Measurements from ENCODE around the gene ATP9A.
A peak's percentile ranks its signal among the peaks of the same experiment; 100 is the strongest.

Gene ATP9A

DNA sequence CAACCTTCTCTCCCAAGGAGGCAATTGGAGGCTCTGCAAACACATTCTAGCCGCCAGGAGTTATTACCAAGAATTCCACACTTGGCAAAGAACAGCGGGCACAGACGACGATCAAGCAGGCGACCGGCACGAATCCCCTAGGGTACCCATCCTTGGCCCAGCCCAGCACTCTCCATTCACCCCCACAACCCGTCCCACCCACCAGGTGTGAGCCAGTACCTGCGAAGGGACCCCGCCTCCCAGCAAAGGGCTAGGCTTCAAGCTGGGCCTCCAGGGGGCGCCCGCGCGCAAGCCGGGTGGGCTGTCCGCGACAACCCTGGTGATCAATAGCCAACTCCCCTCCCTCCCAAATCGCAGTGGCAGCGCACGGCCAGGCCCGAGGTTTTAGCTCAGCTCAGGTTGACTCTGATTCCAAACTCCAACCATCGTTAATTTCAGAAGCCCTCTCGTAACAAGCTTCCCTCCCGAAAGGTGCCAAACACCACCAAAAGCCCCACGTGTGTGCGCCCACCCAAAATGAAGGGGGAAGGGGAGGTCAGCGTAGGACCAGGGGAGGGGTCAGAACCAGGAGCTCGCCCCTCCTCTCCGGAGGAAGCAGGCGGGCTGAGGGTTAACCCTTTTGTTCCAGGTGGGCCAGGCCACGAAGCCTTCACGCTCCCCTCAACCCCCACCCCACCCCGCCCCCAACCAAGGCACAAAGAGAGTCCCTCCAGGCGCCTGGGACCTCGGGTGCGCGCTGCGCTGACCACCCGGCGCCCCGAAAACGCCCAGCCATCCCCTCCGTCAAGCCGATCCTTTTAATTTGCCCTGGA, 32.1 kb upstream of the ATP9A start:
- peak; percentile 83 for DNase-seq (ENCODE audit: low spot score)
- TF ChIP-seq CTCF (IDR thresholded peaks at IDR 0.05; ENCODE audit: extremely low read depth, missing control alignments) = peak; percentile 58

GRCh38 chr20:51799401-51799860, 31.2 kb upstream of the ATP9A start:
- no peak for TF ChIP-seq CTCF (IDR thresholded peaks at IDR 0.05; ENCODE audit: extremely low read depth, missing control alignments)
- no peak for DNase-seq (ENCODE audit: low spot score)

DNA sequence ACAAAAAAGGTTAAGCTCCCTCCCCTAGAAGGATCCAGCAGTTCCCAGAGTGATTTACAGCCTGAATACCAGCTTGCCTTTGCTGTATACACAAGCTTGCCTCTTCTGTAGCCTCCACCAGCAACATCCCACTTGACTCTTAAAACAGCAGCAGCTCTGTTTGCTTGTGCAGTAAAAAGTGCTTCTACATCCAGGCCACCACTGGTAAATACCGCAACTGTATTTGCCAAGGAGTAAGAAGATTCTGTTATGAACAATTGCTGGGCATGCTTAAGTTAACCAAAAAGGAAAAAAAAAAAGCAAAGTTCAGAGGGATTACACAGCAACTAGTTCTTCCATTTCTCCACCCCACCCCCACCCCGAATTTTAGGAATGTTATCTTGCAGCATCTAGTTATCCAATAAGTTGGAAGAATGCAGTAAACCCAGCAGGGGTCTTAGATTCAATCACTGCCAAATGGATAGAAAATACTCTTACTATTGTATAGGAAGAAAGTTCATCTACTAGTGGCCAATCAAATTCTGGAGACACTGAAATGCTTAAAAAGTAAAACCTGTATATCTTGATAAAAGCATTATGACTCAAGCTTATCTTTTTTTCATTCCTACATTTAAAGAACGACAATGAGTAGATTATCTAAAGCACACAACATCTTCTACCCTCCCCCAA, 29.3 kb upstream of the ATP9A start:
- DNase-seq (ENCODE audit: low spot score) = no peak

GRCh38 chr20:51796340-51796739, 28.1 kb upstream of the ATP9A start:
- TF ChIP-seq CTCF (IDR thresholded peaks at IDR 0.05; ENCODE audit: extremely low read depth, missing control alignments) = no peak
- no peak for DNase-seq (ENCODE audit: low spot score)

More for the DNA sequence above, 29.3 kb upstream of the ATP9A start:
- TF ChIP-seq CTCF (IDR thresholded peaks at IDR 0.05; ENCODE audit: extremely low read depth, missing control alignments) = no peak

- no peak for DNase-seq (ENCODE audit: low spot score)
- no peak for TF ChIP-seq CTCF (IDR thresholded peaks at IDR 0.05; ENCODE audit: extremely low read depth, missing control alignments)
Measured at GRCh38 chr20:51792960-51793359, 24.8 kb upstream of the ATP9A start.

GRCh38 chr20:51791626-51792025, 23.4 kb upstream of the ATP9A start:
- TF ChIP-seq CTCF (IDR thresholded peaks at IDR 0.05; ENCODE audit: extremely low read depth, missing control alignments) = no peak

DNA sequence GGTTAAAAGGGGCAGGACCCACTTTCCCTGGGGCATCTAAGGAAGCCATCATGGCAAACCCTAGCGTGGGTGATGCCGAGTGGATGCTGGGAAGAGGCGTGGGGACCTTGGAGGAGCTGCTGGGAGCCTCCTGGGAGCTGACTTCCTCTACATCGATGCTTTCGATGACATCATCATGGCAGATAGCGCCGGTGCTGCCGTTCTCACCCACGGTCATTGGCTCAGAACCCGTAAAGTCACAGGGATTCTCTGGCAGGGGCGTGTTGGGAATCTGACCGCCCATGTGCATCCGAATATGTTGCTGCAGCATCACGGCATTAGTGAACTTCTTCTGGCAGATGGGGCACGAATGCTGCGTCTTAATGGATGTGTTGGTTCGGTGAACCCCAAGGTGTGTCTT, 22.1 kb upstream of the ATP9A start:
- DNase-seq (ENCODE audit: low spot score) = no peak
- TF ChIP-seq CTCF (IDR thresholded peaks at IDR 0.05; ENCODE audit: extremely low read depth, missing control alignments) = no peak

More at GRCh38 chr20:51791626-51792025, 23.4 kb upstream of the ATP9A start:
- no peak for DNase-seq (ENCODE audit: low spot score)

All from GM20000 (cell line).